Pancreas (tissue), 10 donors: ENCODE measurements around the gene SIDT1. TPM values are rescaled to one million over a fixed set of nuclear protein-coding genes. Genes with fewer than 3 reads are reported as not detected.

Experiments used
- ATAC-seq, 4 donors: fragments of 200-7000 bp; cut with Tn5 transposase; one replicate each; pipeline versions ENCODE4 v1.8.0 to v1.9.1; 2020; ENCODE audit warnings: mild to moderate bottlenecking in 4 of 4, moderate library complexity in 4 of 4
- DNase-seq, 6 donors: peaks; one replicate each; pipeline ENCODE4 v3.0.0-alpha.2; 2020
- FAIRE-seq: peaks from 2 replicates; lab custom pipeline; 2012; peaks lifted over from hg19 to GRCh38; lab: Jason Lieb, UNC
- H3K27ac ChIP-seq, 4 donors: fragments of 200-600 bp; sonication (generic); 1 replicate in 3 of 4; 2 replicates in 1 of 4; pipeline versions ENCODE4 v1.5.0 to v1.8.0; 2020
- H3K27me3 ChIP-seq, 4 donors: fragments of 200-600 bp; one replicate each; pipeline ENCODE4 v1.8.0; 2021
- H3K36me3 ChIP-seq, 3 donors: fragments of 200-600 bp; sonication (generic) in 1 of 3; one replicate each; pipeline versions ENCODE4 v1.5.0 to v1.8.0; 2020 to 2021
- H3K4me1 ChIP-seq, 3 donors: fragments of 200-600 bp; one replicate each; pipeline ENCODE4 v1.8.0; 2021
- H3K4me3 ChIP-seq, 4 donors: fragments of 200-600 bp; sonication (generic) in 2 of 4; one replicate each; pipeline versions ENCODE4 v1.5.0 to v1.8.0; 2020 to 2021
- H3K9me3 ChIP-seq, 4 donors: fragments of 200-600 bp; one replicate each; pipeline ENCODE4 v1.8.0; 2021
- WGBS, 2 donors: extraction: QIAGEN DNeasy Blood & Tissue Kit; methylation state at CpG; one replicate each; pipeline ENCODE4 v1.1.7; 2013; 5-methylcytosine and 5-hydroxymethylcytosine counted together
- intact Hi-C, 3 donors: fragments of 100-400 bp; cut with DNase I; formaldehyde crosslinking; loops; one replicate each; pipeline versions ENCODE4 v1.11.1 to v1.14.2; 2022
- polyA plus RNA-seq, 2 donors: library from polyadenylated mRNA; stranded (reverse); fragments of 200-250 nt; gene quantifications; one replicate each; pipeline ENCODE4 v1.2.3, GENCODE V29; 2013
- total RNA-seq, 6 donors: library from RNA; stranded (reverse); fragmentation: NEBNext Ultra II Directional in 4 of 6; extraction: Animal tissue kit (Norgen Biotek cat#: 25700) in 4 of 6; gene quantifications; one replicate each; pipeline versions ENCODE4 v1.2.1 to v1.2.4, GENCODE V29; 2021 to 2023
- TF ChIP-seq, protein P1 (sequence below), 4 donors: fragments of 200-600 bp; sonication (generic) in 3 of 4; IDR thresholded peaks; one replicate each; pipeline versions ENCODE4 v1.5.0 to v1.8.0; 2021; ENCODE audit warnings: antibody characterized with exemption in 4 of 4
- donor health status: healthy with polysubstance abuse.
- donor health status: DM: no; HTN: no; CAD: no; lungs with moderate emphysema.
- donor health status: DM: no; HTN: no; CAD: no.
- donor health status: control.
- donor health status: control.
- donor health status: Bipolar disorder and iron deficiency.
- donor health status: DM: yes; HTN: yes; CAD: no.
- donor health status: DM: no; HTN: no; CAD: no.
- donor health status: DM: no; HTN: no; CAD: no.
- donor health status: DM: yes; HTN: yes; CAD: no.

The SIDT1 gene
- total and polyA plus RNA-seq, 8 donors: 0.28 to 2.6 (median 1.0) TPM

DNA sequence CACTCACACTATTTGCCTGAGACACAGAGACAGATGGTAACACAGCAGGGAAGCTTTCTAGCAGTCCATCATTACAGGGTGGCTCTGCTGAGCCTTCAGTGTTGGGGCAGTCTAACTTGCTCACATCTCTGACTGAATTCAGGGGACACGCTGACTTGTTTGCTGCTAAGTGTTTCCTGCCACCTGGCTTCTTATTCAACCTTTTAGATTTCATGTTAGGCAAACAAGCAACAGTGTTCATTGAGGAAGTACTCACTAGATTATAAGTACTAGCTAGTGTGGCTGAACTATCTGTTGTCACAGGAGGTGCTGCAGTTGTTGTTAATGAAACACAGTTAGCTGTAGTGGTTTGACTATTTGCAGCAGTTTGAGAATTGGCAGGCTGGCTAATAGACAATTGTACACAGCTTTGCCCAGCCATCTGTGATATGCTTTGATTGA lies 126.8 kb downstream of the SIDT1 start:
- peaks cover 3 to 14% (median 5%) of the 10 kb centered on the region in 3 donors for H3K36me3 ChIP-seq
- WGBS, 2 donors: 96% methylated on average over 1 of the region's 1 CpG
- FAIRE-seq: no peak
- DNase-seq: no peak
- H3K9me3 ChIP-seq: no peaks in the 10 kb centered on the region
- H3K4me3 ChIP-seq: no peak overlapping the region
- ATAC-seq: no peak
- TF ChIP-seq, protein P1, sequence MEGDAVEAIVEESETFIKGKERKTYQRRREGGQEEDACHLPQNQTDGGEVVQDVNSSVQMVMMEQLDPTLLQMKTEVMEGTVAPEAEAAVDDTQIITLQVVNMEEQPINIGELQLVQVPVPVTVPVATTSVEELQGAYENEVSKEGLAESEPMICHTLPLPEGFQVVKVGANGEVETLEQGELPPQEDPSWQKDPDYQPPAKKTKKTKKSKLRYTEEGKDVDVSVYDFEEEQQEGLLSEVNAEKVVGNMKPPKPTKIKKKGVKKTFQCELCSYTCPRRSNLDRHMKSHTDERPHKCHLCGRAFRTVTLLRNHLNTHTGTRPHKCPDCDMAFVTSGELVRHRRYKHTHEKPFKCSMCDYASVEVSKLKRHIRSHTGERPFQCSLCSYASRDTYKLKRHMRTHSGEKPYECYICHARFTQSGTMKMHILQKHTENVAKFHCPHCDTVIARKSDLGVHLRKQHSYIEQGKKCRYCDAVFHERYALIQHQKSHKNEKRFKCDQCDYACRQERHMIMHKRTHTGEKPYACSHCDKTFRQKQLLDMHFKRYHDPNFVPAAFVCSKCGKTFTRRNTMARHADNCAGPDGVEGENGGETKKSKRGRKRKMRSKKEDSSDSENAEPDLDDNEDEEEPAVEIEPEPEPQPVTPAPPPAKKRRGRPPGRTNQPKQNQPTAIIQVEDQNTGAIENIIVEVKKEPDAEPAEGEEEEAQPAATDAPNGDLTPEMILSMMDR (IDR thresholded peaks at IDR 0.05): no peak
- peaks cover 8 to 30% (median 28%) of the 10 kb centered on the region in 3 donors for H3K4me1 ChIP-seq
- intact Hi-C loops: no loop called here
- H3K27ac ChIP-seq: no peak overlapping the region
- no peaks in the 10 kb centered on the region for H3K27me3 ChIP-seq

DNA sequence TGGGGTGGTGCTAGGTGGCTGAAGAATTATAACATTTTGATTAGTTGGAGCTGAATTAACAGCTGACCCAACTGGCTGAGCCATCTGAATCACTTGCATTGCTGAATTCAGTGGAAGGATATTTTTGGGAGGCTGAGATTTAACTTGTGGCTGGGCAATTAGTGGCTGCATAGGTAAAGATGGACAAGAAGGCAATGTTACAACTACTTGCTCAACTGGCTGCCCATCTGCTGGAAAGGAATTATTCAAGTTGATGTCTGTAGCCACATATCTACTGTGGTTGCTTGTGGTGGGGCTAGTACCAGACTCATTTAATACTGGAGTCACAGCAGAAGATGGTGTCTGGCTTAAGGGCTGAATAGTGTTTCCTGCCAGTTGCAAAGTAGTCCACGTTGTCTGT lies 127.6 kb downstream of the SIDT1 start:
- Histone ChIP-seq H3K27ac (peak overlapping the region in 1 of 4 donors; percentile 18), H3K4me3 (no peak overlapping the region), H3K27me3 (no peaks in the 10 kb centered on the region), H3K4me1 (peaks cover 14 to 37% (median 36%) of the 10 kb centered on the region in 3 donors), H3K36me3 (peaks cover 3 to 14% (median 5%) of the 10 kb centered on the region in 3 donors), H3K9me3 (no peaks in the 10 kb centered on the region)
- FAIRE-seq (no peak), ATAC-seq (no peak), DNase-seq (no peak)
- WGBS, 2 donors: 82 to 84% methylated on average over 1 of the region's 1 CpG
- intact Hi-C loops: no loop called here
- TF ChIP-seq, protein P1 (IDR thresholded peaks at IDR 0.05): no peak

- WGBS, 2 donors: 95 to 100% methylated on average over 2 of the region's 2 CpGs
- H3K27me3 ChIP-seq: no peaks in the 10 kb centered on the region
- FAIRE-seq: no peak
Observed at GRCh38 chr3:113660458-113660857, 128.1 kb downstream of the SIDT1 start.

GRCh38 chr3:113660896-113661295 lies 128.5 kb downstream of the SIDT1 start:
- Histone ChIP-seq H3K9me3 (no peaks in the 10 kb centered on the region), H3K27me3 (no peaks in the 10 kb centered on the region), H3K4me3 (no peak overlapping the region), H3K36me3 (peaks cover 3 to 14% (median 5%) of the 10 kb centered on the region in 3 donors), H3K27ac (peak overlapping the region in 2 of 4 donors; percentile 15 to 23), H3K4me1 (peaks cover 14 to 37% (median 37%) of the 10 kb centered on the region in 3 donors)
- DNase-seq (peak in 4 of 6 donors; percentile 23 to 51 (median 40)), ATAC-seq (peak; percentile 14 to 52 (median 37)), FAIRE-seq (no peak)
- intact Hi-C loops: no loop called here
- TF ChIP-seq, protein P1 (IDR thresholded peaks at IDR 0.05): no peak
- 54 to 56% methylated on average over 4 of the region's 4 CpGs for WGBS, 2 donors

More at GRCh38 chr3:113660458-113660857, 128.1 kb downstream of the SIDT1 start:
- DNase-seq (no peak), ATAC-seq (no peak)
- TF ChIP-seq, protein P1 (IDR thresholded peaks at IDR 0.05): no peak
- Histone ChIP-seq H3K9me3 (no peaks in the 10 kb centered on the region), H3K4me3 (no peak overlapping the region), H3K27ac (peak overlapping the region in 2 of 4 donors; percentile 15 to 23), H3K36me3 (peaks cover 3 to 14% (median 5%) of the 10 kb centered on the region in 3 donors), H3K4me1 (peaks cover 14 to 37% (median 37%) of the 10 kb centered on the region in 3 donors)
- intact Hi-C loops: no loop called here

DNA sequence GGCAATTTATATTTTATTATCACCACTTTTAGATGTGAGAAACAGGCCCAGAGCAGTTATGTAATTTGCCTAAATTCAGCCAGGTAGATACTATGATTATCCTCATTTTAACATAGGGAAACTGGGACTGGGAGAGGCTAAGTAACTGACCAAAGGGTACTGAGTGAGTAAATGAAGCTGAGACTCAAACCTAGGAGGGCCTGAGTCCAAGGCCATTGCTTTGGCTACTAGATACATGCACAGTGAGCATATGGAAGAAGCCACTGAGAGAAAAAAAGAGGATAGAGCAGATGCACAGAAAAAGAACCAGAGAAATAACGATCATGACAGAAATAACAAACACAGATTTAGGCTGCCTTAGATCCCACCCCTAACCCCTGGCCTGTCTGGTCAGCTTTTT lies 130.5 kb downstream of the SIDT1 start:
- intact Hi-C loops: no loop called here
- H3K27ac ChIP-seq: peak overlapping the region; percentile 28 to 88 (median 54)
- ATAC-seq (peak; percentile 23 to 67 (median 48)), FAIRE-seq (no peak), DNase-seq (peak in 1 of 6 donors; percentile 20)
- WGBS, 2 donors: 0 to 7% methylated on average over 1 of the region's 1 CpG
- TF ChIP-seq, protein P1 (IDR thresholded peaks at IDR 0.05): no peak
- H3K4me3 ChIP-seq: peak overlapping the region in 1 of 4 donors; percentile 1
- peaks cover 3 to 14% (median 5%) of the 10 kb centered on the region in 3 donors for H3K36me3 ChIP-seq
- no peaks in the 10 kb centered on the region for H3K9me3 ChIP-seq
- H3K4me1 ChIP-seq: peaks cover 14 to 44% (median 44%) of the 10 kb centered on the region in 3 donors
- no peaks in the 10 kb centered on the region for H3K27me3 ChIP-seq
